Measurements from ENCODE around the gene SF3A2.

The SF3A2 gene

GRCh38 chr19:2202366-2202765 is 34.3 kb upstream of the SF3A2 start:
- DNase-seq, result no peak
- intact Hi-C loops (cut with DNase I), result no loop called here

GRCh38 chr19:2207008-2207407 is 29.6 kb upstream of the SF3A2 start:
- intact Hi-C loops (cut with DNase I), result no loop called here
- DNase-seq, result no peak

- DNase-seq, result no peak
- intact Hi-C loops (cut with DNase I), result no loop called here
Observed at GRCh38 chr19:2207991-2208860, 28.4 kb upstream of the SF3A2 start.

GRCh38 chr19:2208975-2209374 is 27.6 kb upstream of the SF3A2 start:
- intact Hi-C loops (cut with DNase I), result no loop called here

GRCh38 chr19:2209408-2209807 is 27.2 kb upstream of the SF3A2 start:
- intact Hi-C loops (cut with DNase I), result no loop called here
- DNase-seq, result no peak

More at GRCh38 chr19:2208975-2209374, 27.6 kb upstream of the SF3A2 start:
- no peak for DNase-seq

GRCh38 chr19:2210206-2210605 is 26.4 kb upstream of the SF3A2 start:
- intact Hi-C loops (cut with DNase I), result no loop called here
- DNase-seq, result no peak

- DNase-seq, result no peak
Observed at GRCh38 chr19:2210987-2211740, 25.5 kb upstream of the SF3A2 start.

GRCh38 chr19:2212861-2213711 is 23.5 kb upstream of the SF3A2 start:
- DNase-seq, result no peak
- intact Hi-C loops (cut with DNase I), result no loop called here

More at GRCh38 chr19:2210987-2211740, 25.5 kb upstream of the SF3A2 start:
- intact Hi-C loops (cut with DNase I), result no loop called here

- peak in 4 of 10 donors; percentile 17 to 91 (median 36) for DNase-seq
- intact Hi-C loops (cut with DNase I), result no loop called here
Observed at GRCh38 chr19:2213799-2214198, 22.8 kb upstream of the SF3A2 start.

GRCh38 chr19:2214251-2214650 is 22.4 kb upstream of the SF3A2 start:
- DNase-seq, result no peak
- intact Hi-C loops (cut with DNase I), result no loop called here

- no peak for DNase-seq
- intact Hi-C loops (cut with DNase I), result no loop called here
Observed at GRCh38 chr19:2215281-2215751, 21.3 kb upstream of the SF3A2 start.

GRCh38 chr19:2216361-2217225 is 20.0 kb upstream of the SF3A2 start:
- intact Hi-C loops (cut with DNase I), result no loop called here
- no peak for DNase-seq

- intact Hi-C loops (cut with DNase I), result no loop called here
- DNase-seq, result no peak
Observed at GRCh38 chr19:2217591-2217990, 19.0 kb upstream of the SF3A2 start.

- no peak for DNase-seq
- intact Hi-C loops (cut with DNase I), result no loop called here
Observed at GRCh38 chr19:2219726-2220125, 16.9 kb upstream of the SF3A2 start.

- intact Hi-C loops (cut with DNase I), result no loop called here
- DNase-seq, result no peak
Observed at GRCh38 chr19:2221250-2221831, 15.3 kb upstream of the SF3A2 start.

GRCh38 chr19:2221918-2222317 is 14.7 kb upstream of the SF3A2 start:
- no peak for DNase-seq
- intact Hi-C loops (cut with DNase I), result no loop called here

- no peak for DNase-seq
- intact Hi-C loops (cut with DNase I), result no loop called here
Observed at GRCh38 chr19:2223391-2223790, 13.2 kb upstream of the SF3A2 start.

GRCh38 chr19:2223959-2224358 is 12.7 kb upstream of the SF3A2 start:
- no peak for DNase-seq
- intact Hi-C loops (cut with DNase I), result no loop called here

- DNase-seq, result no peak
- intact Hi-C loops (cut with DNase I), result no loop called here
Observed at GRCh38 chr19:2224754-2225349, 11.8 kb upstream of the SF3A2 start.

All from posterior cingulate gyrus (tissue), 11 donors.